Uterus (tissue), 4 donors: ENCODE data around the gene MAPK11. TPM values are rescaled to one million over a fixed set of nuclear protein-coding genes. Genes with fewer than 3 reads are reported as not detected.

Experiments
- DNase-seq, 2 donors: peaks; one replicate each; pipeline ENCODE4 v3.0.0-alpha.2; 2019 to 2020
- H3K27ac ChIP-seq, 2 donors: fragments of 200-600 bp; sonication (generic); 1 replicate in 1 of 2; 2 replicates in 1 of 2; pipeline ENCODE4 v1.5.1; 2016 to 2018
- H3K27me3 ChIP-seq, 2 donors: fragments of 200-600 bp; sonication (generic); one replicate each; pipeline ENCODE4 v1.5.1; 2018 to 2019; ENCODE audit warnings: control low read depth in 1 of 2
- H3K36me3 ChIP-seq, 2 donors: fragments of 200-600 bp; sonication (generic); one replicate each; pipeline ENCODE4 v1.5.1; 2019; ENCODE audit warnings: control low read depth in 1 of 2
- H3K4me1 ChIP-seq, 2 donors: fragments of 200-600 bp; sonication (generic); one replicate each; pipeline ENCODE4 v1.5.1; 2018 to 2019; ENCODE audit warnings: control low read depth in 1 of 2
- H3K4me3 ChIP-seq, 2 donors: fragments of 200-600 bp; sonication (generic); 1 replicate in 1 of 2; 2 replicates in 1 of 2; pipeline ENCODE4 v1.5.1; 2018 to 2019; ENCODE audit warnings: mild to moderate bottlenecking in 1 of 2
- H3K9me3 ChIP-seq, 2 donors: fragments of 200-600 bp; sonication (generic); one replicate each; pipeline ENCODE4 v1.5.1; 2019; ENCODE audit warnings: control low read depth in 1 of 2
- POLR2A ChIP-seq, 2 donors: fragments of 450-650 bp; IDR thresholded peaks; one replicate each; pipeline ENCODE4 v1.6.1; 2016; ENCODE audit warnings: antibody characterized with exemption in 2 of 2, mild to moderate bottlenecking in 1 of 2, moderate library complexity in 1 of 2
- intact Hi-C: fragments of 100-400 bp; cut with DNase I; formaldehyde crosslinking; loops from one replicate; pipeline ENCODE4 v1.15.1; 2023; ENCODE audit warnings: low total_unique reads
- total RNA-seq, 4 donors: library from RNA; depleted of rRNA in 3 of 4; stranded (reverse); fragments of >200 nt in 3 of 4; gene quantifications; one replicate each; pipeline versions ENCODE4 v1.1.0 to v1.2.4, GENCODE V29; 2014 to 2023
- TF ChIP-seq, protein P1 (sequence below), 4 experiments: fragments of 200-600 bp in 2 of 4; fragments of 450-650 bp in 2 of 4; sonication (generic) in 2 of 4; IDR thresholded peaks; one replicate each; pipeline ENCODE4 v1.5.1; 2016 to 2019; ENCODE audit warnings: antibody characterized with exemption in 4 of 4, mild to moderate bottlenecking in 2 of 4, moderate library complexity in 1 of 4
- donor health status: DM: yes; HTN: yes; CAD: no.

MAPK11 gene
- total RNA-seq, 4 donors from 2014 or later = 7.9 to 39.5 (median 22.4) TPM

DNA sequence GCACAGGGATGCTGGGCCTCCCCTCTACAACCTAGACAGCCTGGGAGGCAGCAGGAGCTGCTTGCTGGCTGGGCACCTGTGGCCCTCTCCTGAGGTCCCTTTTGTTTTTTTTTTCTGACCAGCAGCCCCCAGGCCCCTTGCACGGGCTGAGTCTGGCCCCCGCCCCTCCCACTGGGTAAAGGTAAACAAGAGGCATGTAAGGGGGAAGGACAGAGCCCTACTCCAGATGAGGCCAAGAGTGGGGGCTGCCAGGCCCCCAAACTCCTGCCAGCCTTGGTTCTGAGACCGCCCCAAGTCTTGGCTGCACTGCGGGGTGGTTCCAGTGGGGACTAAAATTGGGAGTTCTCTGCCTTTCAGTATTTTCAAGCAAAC is 28.1 kb upstream of the MAPK11 start:
- Histone ChIP-seq H3K36me3 (no peaks in the 10 kb centered on the region), H3K27me3 (no peaks in the 10 kb centered on the region), H3K27ac (peak overlapping the region in 1 of 2 donors; percentile 37), H3K9me3 (no peaks in the 10 kb centered on the region), H3K4me3 (no peak overlapping the region), H3K4me1 (peaks cover 25 to 67% of the 10 kb centered on the region in 2 donors)
- no peak for DNase-seq
- intact Hi-C loops = no loop called here
- TF ChIP-seq, protein P1, sequence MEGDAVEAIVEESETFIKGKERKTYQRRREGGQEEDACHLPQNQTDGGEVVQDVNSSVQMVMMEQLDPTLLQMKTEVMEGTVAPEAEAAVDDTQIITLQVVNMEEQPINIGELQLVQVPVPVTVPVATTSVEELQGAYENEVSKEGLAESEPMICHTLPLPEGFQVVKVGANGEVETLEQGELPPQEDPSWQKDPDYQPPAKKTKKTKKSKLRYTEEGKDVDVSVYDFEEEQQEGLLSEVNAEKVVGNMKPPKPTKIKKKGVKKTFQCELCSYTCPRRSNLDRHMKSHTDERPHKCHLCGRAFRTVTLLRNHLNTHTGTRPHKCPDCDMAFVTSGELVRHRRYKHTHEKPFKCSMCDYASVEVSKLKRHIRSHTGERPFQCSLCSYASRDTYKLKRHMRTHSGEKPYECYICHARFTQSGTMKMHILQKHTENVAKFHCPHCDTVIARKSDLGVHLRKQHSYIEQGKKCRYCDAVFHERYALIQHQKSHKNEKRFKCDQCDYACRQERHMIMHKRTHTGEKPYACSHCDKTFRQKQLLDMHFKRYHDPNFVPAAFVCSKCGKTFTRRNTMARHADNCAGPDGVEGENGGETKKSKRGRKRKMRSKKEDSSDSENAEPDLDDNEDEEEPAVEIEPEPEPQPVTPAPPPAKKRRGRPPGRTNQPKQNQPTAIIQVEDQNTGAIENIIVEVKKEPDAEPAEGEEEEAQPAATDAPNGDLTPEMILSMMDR (IDR thresholded peaks at IDR 0.05) = no peak
- TF ChIP-seq POLR2A (IDR thresholded peaks at IDR 0.05) = no peak

DNA sequence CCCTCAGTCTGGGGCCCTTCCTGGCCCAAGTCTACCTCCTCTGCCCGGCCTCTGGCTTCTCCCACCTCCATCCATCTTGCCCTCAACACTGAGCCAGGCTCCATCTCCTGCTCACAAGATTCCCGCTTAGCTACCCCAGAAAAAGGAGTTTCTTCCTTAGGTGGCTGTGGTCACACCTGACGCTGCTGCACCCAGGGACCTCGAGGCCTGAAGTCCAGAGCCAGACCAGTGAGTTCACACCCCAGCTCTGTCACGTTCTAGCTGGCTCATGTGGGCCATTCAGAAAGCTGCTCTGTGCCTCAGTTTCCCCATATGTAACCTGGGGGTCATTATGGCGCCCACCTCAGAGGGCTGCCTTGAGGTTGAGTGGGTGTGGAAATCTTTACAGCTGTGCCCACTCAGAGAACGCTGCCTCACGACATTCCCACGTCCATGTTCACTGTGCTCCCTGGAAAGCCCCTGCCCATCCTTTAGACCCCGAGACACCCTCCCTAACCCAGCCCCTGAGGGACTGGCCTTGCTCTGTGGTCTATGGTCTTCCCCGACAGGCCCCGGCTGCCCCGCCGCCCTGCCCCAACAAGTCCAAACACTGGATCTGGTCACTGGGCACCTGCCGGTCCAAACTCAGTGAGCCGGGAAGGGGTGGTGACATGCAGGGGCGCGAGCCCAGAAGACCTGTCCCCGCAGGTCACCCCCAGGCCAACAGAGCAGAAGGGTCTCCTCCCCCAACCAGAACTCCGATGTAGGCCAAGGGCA is 27.5 kb upstream of the MAPK11 start:
- no peaks in the 10 kb centered on the region for H3K9me3 ChIP-seq
- H3K4me1 ChIP-seq = peaks cover 19 to 67% of the 10 kb centered on the region in 2 donors
- no peaks in the 10 kb centered on the region for H3K36me3 ChIP-seq
- DNase-seq = no peak
- H3K4me3 ChIP-seq = no peak overlapping the region
- peak overlapping the region in 1 of 2 donors; percentile 37 for H3K27ac ChIP-seq
- no peaks in the 10 kb centered on the region for H3K27me3 ChIP-seq
- TF ChIP-seq POLR2A (IDR thresholded peaks at IDR 0.05) = no peak
- TF ChIP-seq, protein P1 (IDR thresholded peaks at IDR 0.05) = no peak
- intact Hi-C loops = no loop called here

DNA sequence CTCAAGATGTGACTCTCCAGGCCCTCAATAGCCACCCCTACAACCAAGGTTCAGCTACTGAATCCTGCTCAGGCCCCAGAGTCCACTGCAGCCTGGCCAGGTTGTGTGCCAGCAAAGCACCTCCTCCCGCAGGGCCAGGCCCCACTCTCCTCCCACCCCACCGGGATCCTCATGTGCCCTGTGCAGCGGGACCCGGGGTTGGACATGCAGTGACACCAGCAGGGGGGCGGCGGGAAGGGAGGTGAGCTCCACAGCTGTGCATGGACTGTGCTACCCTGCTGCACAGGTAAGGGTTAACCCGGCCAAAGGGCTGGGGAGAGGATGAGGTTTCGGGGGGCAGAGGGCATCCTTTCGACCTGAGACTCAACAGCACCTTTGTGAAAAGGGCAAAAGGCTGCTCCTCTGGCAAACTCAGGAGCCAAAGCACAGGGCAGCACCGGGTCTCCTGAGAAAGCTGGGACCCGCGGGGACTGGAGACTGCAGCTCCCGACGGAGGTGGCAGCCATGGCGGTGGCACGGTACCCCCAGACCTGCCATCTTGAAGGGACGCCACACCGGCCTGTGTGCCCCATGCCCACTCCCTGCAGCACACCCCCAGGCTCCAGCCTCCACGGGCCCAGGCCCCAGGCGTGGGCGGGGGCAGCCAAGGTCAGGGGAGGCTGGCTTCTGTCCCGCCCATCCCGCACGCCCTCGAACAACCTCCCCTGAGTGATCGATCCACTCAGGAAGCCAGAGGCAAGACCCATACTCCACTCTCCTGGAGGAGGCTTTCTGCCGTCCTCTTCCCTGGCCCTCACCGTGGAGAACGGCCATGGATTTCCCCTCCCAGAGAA is 26.7 kb upstream of the MAPK11 start:
- no peak overlapping the region for H3K4me3 ChIP-seq
- TF ChIP-seq, protein P1 (IDR thresholded peaks at IDR 0.05) = no peak
- no peak for TF ChIP-seq POLR2A (IDR thresholded peaks at IDR 0.05)
- no peaks in the 10 kb centered on the region for H3K27me3 ChIP-seq
- H3K4me1 ChIP-seq = peaks cover 19 to 67% of the 10 kb centered on the region in 2 donors
- intact Hi-C loops = no loop called here
- H3K27ac ChIP-seq = peak overlapping the region; percentile 6 to 37
- no peaks in the 10 kb centered on the region for H3K36me3 ChIP-seq
- no peak for DNase-seq
- H3K9me3 ChIP-seq = no peaks in the 10 kb centered on the region

DNA sequence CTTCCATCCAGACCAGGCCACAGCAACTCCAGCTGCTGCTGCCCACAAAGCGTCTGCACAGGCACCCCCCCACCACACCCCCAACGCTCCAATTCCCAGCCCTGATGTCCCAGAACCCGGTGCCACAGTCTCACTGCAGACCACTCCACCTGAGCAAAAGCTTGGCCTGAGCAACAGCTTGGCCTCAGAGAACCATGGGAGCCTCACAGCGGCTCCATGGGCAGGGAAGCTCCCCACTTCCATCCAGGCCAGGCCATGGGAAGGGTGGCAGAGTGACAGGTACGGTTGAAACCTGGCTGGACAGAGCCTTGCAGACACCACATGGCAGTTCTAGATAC is 24.1 kb upstream of the MAPK11 start:
- TF ChIP-seq, protein P1 (IDR thresholded peaks at IDR 0.05) = no peak
- Histone ChIP-seq H3K4me1 (peaks cover 12 to 51% of the 10 kb centered on the region in 2 donors), H3K9me3 (no peaks in the 10 kb centered on the region), H3K4me3 (no peak overlapping the region), H3K27ac (peak overlapping the region; percentile 78 to 79), H3K36me3 (no peaks in the 10 kb centered on the region), H3K27me3 (no peaks in the 10 kb centered on the region)
- intact Hi-C loops = no loop called here
- no peak for DNase-seq
